ENCODE results near the gene CCL22.

GRCh38 chr16:57413733-57414132, 55.1 kb downstream of the CCL22 start:
- TF ChIP-seq CTCF (IDR thresholded peaks at IDR 0.05; ENCODE audit: insufficient read depth, low read length) (no peak), REST (IDR thresholded peaks at IDR 0.05; ENCODE audit: insufficient replicate concordance, low read depth) (no peak), POLR2AphosphoS5 (IDR thresholded peaks at IDR 0.05; ENCODE audit: low read depth) (no peak)
